ENCODE results near the gene PADI1.

The PADI1 gene

GRCh38 chr1:17222557-17222956, 17.6 kb downstream of the PADI1 start:
- Histone ChIP-seq H3K9me3 (ENCODE audit: low read depth, low read length) (no peaks in the 10 kb centered on the region), H3K36me3 (ENCODE audit: insufficient read depth, low read length) (no peaks in the 10 kb centered on the region), H3K9ac (ENCODE audit: insufficient read length) (no peak overlapping the region), H3K27ac (no peak overlapping the region), H3K4me3 (no peak overlapping the region)
- DNase-seq (ENCODE audit: low read depth, low spot score) = no peak
- TF ChIP-seq EZH2 (IDR thresholded peaks at IDR 0.05) = no peak
- no peak for TF ChIP-seq POLR2AphosphoS5 (IDR thresholded peaks at IDR 0.05; ENCODE audit: borderline replicate concordance, low read depth, low read length)
- TF ChIP-seq FOXP2 (optimal IDR thresholded peaks at IDR 0.05; ENCODE audit: control extremely low read depth, extremely low read length, insufficient read depth) = no peak

- no peak overlapping the region for H3K27ac ChIP-seq
- DNase-seq (ENCODE audit: low read depth, low spot score) = no peak
- no peaks in the 10 kb centered on the region for H3K9me3 ChIP-seq (ENCODE audit: low read depth, low read length)
- no peak overlapping the region for H3K4me3 ChIP-seq
- TF ChIP-seq POLR2AphosphoS5 (IDR thresholded peaks at IDR 0.05; ENCODE audit: borderline replicate concordance, low read depth, low read length) = no peak
- TF ChIP-seq FOXP2 (optimal IDR thresholded peaks at IDR 0.05; ENCODE audit: control extremely low read depth, extremely low read length, insufficient read depth) = no peak
- no peak for TF ChIP-seq EZH2 (IDR thresholded peaks at IDR 0.05)
- no peaks in the 10 kb centered on the region for H3K36me3 ChIP-seq (ENCODE audit: insufficient read depth, low read length)
- H3K9ac ChIP-seq (ENCODE audit: insufficient read length) = no peak overlapping the region
These were observed 19.5 kb downstream of the PADI1 start for GRCh38 chr1:17224434-17224833.

- Histone ChIP-seq H3K36me3 (ENCODE audit: insufficient read depth, low read length) (no peaks in the 10 kb centered on the region), H3K9me3 (ENCODE audit: low read depth, low read length) (no peaks in the 10 kb centered on the region), H3K27ac (no peak overlapping the region), H3K9ac (ENCODE audit: insufficient read length) (no peak overlapping the region), H3K4me3 (no peak overlapping the region)
- no peak for DNase-seq (ENCODE audit: low read depth, low spot score)
- TF ChIP-seq EZH2 (IDR thresholded peaks at IDR 0.05) (no peak), POLR2AphosphoS5 (IDR thresholded peaks at IDR 0.05; ENCODE audit: borderline replicate concordance, low read depth, low read length) (no peak), FOXP2 (optimal IDR thresholded peaks at IDR 0.05; ENCODE audit: control extremely low read depth, extremely low read length, insufficient read depth) (no peak)
These were observed 20.2 kb downstream of the PADI1 start for GRCh38 chr1:17225140-17225539.

GRCh38 chr1:17227358-17227915, 22.5 kb downstream of the PADI1 start:
- Histone ChIP-seq H3K9me3 (ENCODE audit: low read depth, low read length) (no peaks in the 10 kb centered on the region), H3K36me3 (ENCODE audit: insufficient read depth, low read length) (no peaks in the 10 kb centered on the region), H3K27ac (no peak overlapping the region; the same call in 1 of the 2 replicates), H3K9ac (ENCODE audit: insufficient read length) (no peak overlapping the region), H3K4me3 (no peak overlapping the region)
- TF ChIP-seq FOXP2 (optimal IDR thresholded peaks at IDR 0.05; ENCODE audit: control extremely low read depth, extremely low read length, insufficient read depth) (no peak), EZH2 (IDR thresholded peaks at IDR 0.05) (no peak), POLR2AphosphoS5 (IDR thresholded peaks at IDR 0.05; ENCODE audit: borderline replicate concordance, low read depth, low read length) (no peak)
- no peak for DNase-seq (ENCODE audit: low read depth, low spot score)

GRCh38 chr1:17228619-17229018, 23.7 kb downstream of the PADI1 start:
- H3K9me3 ChIP-seq (ENCODE audit: low read depth, low read length) = no peaks in the 10 kb centered on the region
- no peak overlapping the region for H3K27ac ChIP-seq
- H3K36me3 ChIP-seq (ENCODE audit: insufficient read depth, low read length) = no peaks in the 10 kb centered on the region
- H3K4me3 ChIP-seq = no peak overlapping the region
- TF ChIP-seq EZH2 (IDR thresholded peaks at IDR 0.05) (no peak), POLR2AphosphoS5 (IDR thresholded peaks at IDR 0.05; ENCODE audit: borderline replicate concordance, low read depth, low read length) (no peak), FOXP2 (optimal IDR thresholded peaks at IDR 0.05; ENCODE audit: control extremely low read depth, extremely low read length, insufficient read depth) (no peak)
- DNase-seq (ENCODE audit: low read depth, low spot score) = no peak
- H3K9ac ChIP-seq (ENCODE audit: insufficient read length) = no peak overlapping the region

GRCh38 chr1:17229379-17229778, 24.5 kb downstream of the PADI1 start:
- H3K9me3 ChIP-seq (ENCODE audit: low read depth, low read length) = no peaks in the 10 kb centered on the region
- H3K27ac ChIP-seq = no peak overlapping the region
- H3K9ac ChIP-seq (ENCODE audit: insufficient read length) = no peak overlapping the region
- no peaks in the 10 kb centered on the region for H3K36me3 ChIP-seq (ENCODE audit: insufficient read depth, low read length)
- no peak for DNase-seq (ENCODE audit: low read depth, low spot score)
- TF ChIP-seq FOXP2 (optimal IDR thresholded peaks at IDR 0.05; ENCODE audit: control extremely low read depth, extremely low read length, insufficient read depth) (no peak), POLR2AphosphoS5 (IDR thresholded peaks at IDR 0.05; ENCODE audit: borderline replicate concordance, low read depth, low read length) (no peak), EZH2 (IDR thresholded peaks at IDR 0.05) (no peak)
- no peak overlapping the region for H3K4me3 ChIP-seq

GRCh38 chr1:17230106-17230505, 25.2 kb downstream of the PADI1 start:
- Histone ChIP-seq H3K9me3 (ENCODE audit: low read depth, low read length) (no peaks in the 10 kb centered on the region), H3K4me3 (no peak overlapping the region), H3K9ac (ENCODE audit: insufficient read length) (no peak overlapping the region), H3K27ac (no peak overlapping the region), H3K36me3 (ENCODE audit: insufficient read depth, low read length) (no peaks in the 10 kb centered on the region)
- no peak for DNase-seq (ENCODE audit: low read depth, low spot score)
- TF ChIP-seq EZH2 (IDR thresholded peaks at IDR 0.05) (no peak), FOXP2 (optimal IDR thresholded peaks at IDR 0.05; ENCODE audit: control extremely low read depth, extremely low read length, insufficient read depth) (no peak), POLR2AphosphoS5 (IDR thresholded peaks at IDR 0.05; ENCODE audit: borderline replicate concordance, low read depth, low read length) (no peak)

GRCh38 chr1:17230671-17231310, 25.9 kb downstream of the PADI1 start:
- peak overlapping the region; percentile 70; the same call in 1 of the 2 replicates for H3K27ac ChIP-seq

More at GRCh38 chr1:17230671-17231310, 25.9 kb downstream of the PADI1 start:
- H3K4me3 ChIP-seq = no peak overlapping the region
- DNase-seq (ENCODE audit: low read depth, low spot score) = no peak
- TF ChIP-seq EZH2 (IDR thresholded peaks at IDR 0.05) = no peak
- no peak for TF ChIP-seq POLR2AphosphoS5 (IDR thresholded peaks at IDR 0.05; ENCODE audit: borderline replicate concordance, low read depth, low read length)
- no peak for TF ChIP-seq FOXP2 (optimal IDR thresholded peaks at IDR 0.05; ENCODE audit: control extremely low read depth, extremely low read length, insufficient read depth)
- H3K9ac ChIP-seq (ENCODE audit: insufficient read length) = no peak overlapping the region
- H3K36me3 ChIP-seq (ENCODE audit: insufficient read depth, low read length) = no peaks in the 10 kb centered on the region
- no peaks in the 10 kb centered on the region for H3K9me3 ChIP-seq (ENCODE audit: low read depth, low read length)
